Trophoblast cell (in vitro differentiated cells and primary cell): ENCODE data around the gene RNF111.
"Not testable (repeated sequence)": the region's sequence is repeated elsewhere in the genome, so short reads cannot be mapped to it uniquely, and the experiment has no call there.

Experiments
- DNase-seq, 2 donors: peaks; one replicate each; pipeline ENCODE4 v3.0.0-alpha.2; 2016
- H2AFZ ChIP-seq: 2 replicates; pipeline ENCODE4 v1.6.1; 2013; ENCODE audit warnings: low read length, moderate library complexity, mild to moderate bottlenecking; ENCODE audit not compliant: insufficient read depth, poor library complexity
- H2AK5ac ChIP-seq: 2 replicates; pipeline ENCODE4 v1.6.1; 2013; ENCODE audit warnings: mild to moderate bottlenecking, low read length
- H2BK120ac ChIP-seq: 2 replicates; pipeline ENCODE4 v1.6.1; 2013; ENCODE audit warnings: low read length, mild to moderate bottlenecking, moderate library complexity; ENCODE audit not compliant: insufficient read depth, poor library complexity
- H2BK12ac ChIP-seq: 2 replicates; pipeline ENCODE4 v1.6.1; 2013; ENCODE audit warnings: mild to moderate bottlenecking, low read length, moderate library complexity
- H2BK5ac ChIP-seq: 2 replicates; pipeline ENCODE4 v1.6.1; 2013; ENCODE audit warnings: low read length, low read depth, moderate library complexity, mild to moderate bottlenecking; ENCODE audit not compliant: poor library complexity
- H3K14ac ChIP-seq: 2 replicates; pipeline ENCODE4 v1.6.1; 2013; ENCODE audit warnings: mild to moderate bottlenecking, low read length
- H3K18ac ChIP-seq: 2 replicates; pipeline ENCODE4 v1.6.1; 2013; ENCODE audit warnings: mild to moderate bottlenecking, low read length
- H3K23ac ChIP-seq: 2 replicates; pipeline ENCODE4 v1.6.1; 2013; ENCODE audit warnings: low read length
- H3K27ac ChIP-seq: 2 replicates; pipeline ENCODE4 v1.5.1; 2013; ENCODE audit warnings: low read depth, mild to moderate bottlenecking, inconsistent platforms, low read length, moderate library complexity
- H3K27me3 ChIP-seq: 2 replicates; pipeline ENCODE4 v1.6.1; 2013; ENCODE audit warnings: inconsistent platforms, mild to moderate bottlenecking, low read length, moderate library complexity; ENCODE audit not compliant: insufficient read depth
- H3K36me3 ChIP-seq, 2 experiments: 1 replicate in 1 of 2; 2 replicates in 1 of 2; pipeline ENCODE4 v1.6.1; 2013; ENCODE audit warnings: low read length in 2 of 2, mild to moderate bottlenecking in 2 of 2, moderate library complexity in 1 of 2; ENCODE audit not compliant: insufficient read depth in 2 of 2, control insufficient read depth in 1 of 2
- H3K4ac ChIP-seq: 2 replicates; pipeline ENCODE4 v1.6.1; 2013; ENCODE audit warnings: low read depth, mild to moderate bottlenecking, low read length, moderate library complexity
- H3K4me1 ChIP-seq, 2 experiments: 1 replicate in 1 of 2; 2 replicates in 1 of 2; pipeline ENCODE4 v1.6.1; 2013; ENCODE audit warnings: low read length in 2 of 2, mild to moderate bottlenecking in 2 of 2, moderate library complexity in 1 of 2; ENCODE audit not compliant: insufficient read depth in 2 of 2, control insufficient read depth in 1 of 2
- H3K4me2 ChIP-seq: 2 replicates; pipeline ENCODE4 v1.6.1; 2013; ENCODE audit warnings: inconsistent platforms, mild to moderate bottlenecking, low read length, moderate library complexity
- H3K4me3 ChIP-seq: 2 replicates; pipeline ENCODE4 v1.5.1; 2013; ENCODE audit warnings: mild to moderate bottlenecking, low read depth, low read length, inconsistent platforms
- H3K79me1 ChIP-seq: one replicate; pipeline ENCODE4 v1.6.1; 2013; ENCODE audit warnings: low read length
- H3K79me2 ChIP-seq: 2 replicates; pipeline ENCODE4 v1.6.1; 2013; ENCODE audit warnings: low read length, mild to moderate bottlenecking; ENCODE audit not compliant: control insufficient read depth, insufficient read depth, poor library complexity
- H3K9ac ChIP-seq: 2 replicates; pipeline ENCODE4 v1.6.1; 2013; ENCODE audit warnings: mild to moderate bottlenecking, low read length
- H3K9me3 ChIP-seq: 2 replicates; pipeline ENCODE4 v1.6.1; 2013; ENCODE audit warnings: low read depth, mild to moderate bottlenecking, control low read depth, inconsistent platforms, low read length; ENCODE audit not compliant: insufficient read depth
- H4K12ac ChIP-seq: 2 replicates; pipeline ENCODE4 v1.6.1; 2013; ENCODE audit warnings: low read depth, mild to moderate bottlenecking, low read length, moderate library complexity
- H4K8ac ChIP-seq: 2 replicates; pipeline ENCODE4 v1.6.1; 2013; ENCODE audit warnings: low read depth, mild to moderate bottlenecking, low read length, moderate library complexity
- H4K91ac ChIP-seq: one replicate; pipeline ENCODE4 v1.6.1; 2013; ENCODE audit warnings: low read depth, mild to moderate bottlenecking, low read length, moderate library complexity
- WGBS: extraction: QIAGEN DNeasy Blood & Tissue Kit; methylation state at CpG from one replicate; pipeline ENCODE4 v1.1.7; 2013; ENCODE audit warnings: missing lambda C conversion rate; ENCODE audit not compliant: insufficient read length, insufficient coverage; ENCODE audit errors: extremely low coverage; 5-methylcytosine and 5-hydroxymethylcytosine counted together

RNF111 gene

GRCh38 chr15:59000251-59000650, 12.8 kb downstream of the RNF111 start:
- H3K14ac ChIP-seq, H3K79me2 ChIP-seq, H4K12ac ChIP-seq, H3K79me1 ChIP-seq, H3K4me2 ChIP-seq, H2AK5ac ChIP-seq, H2BK12ac ChIP-seq, H3K9me3 ChIP-seq, H3K4me1 ChIP-seq, H3K27me3 ChIP-seq, H3K36me3 ChIP-seq, H3K18ac ChIP-seq, H3K27ac ChIP-seq, H3K4me3 ChIP-seq, H2BK120ac ChIP-seq, H4K8ac ChIP-seq, H3K9ac ChIP-seq, H4K91ac ChIP-seq, DNase-seq, H2BK5ac ChIP-seq, H3K23ac ChIP-seq, H2AFZ ChIP-seq: not testable (repeated sequence)
- no CpG with 5 or more reads among the region's 10 CpGs for WGBS
- peak overlapping the region; percentile 21 for H3K4ac ChIP-seq

GRCh38 chr15:59001946-59002345, 14.5 kb downstream of the RNF111 start:
- Histone ChIP-seq H2AK5ac (no peak overlapping the region), H3K23ac (no peak overlapping the region), H4K8ac (no peak overlapping the region), H3K4me1 (no peaks in the 10 kb centered on the region), H4K91ac (no peak overlapping the region), H3K79me2 (peaks cover 4% of the 10 kb centered on the region), H2BK120ac (no peak overlapping the region), H3K79me1 (no peaks in the 10 kb centered on the region), H2BK5ac (no peak overlapping the region), H3K4me2 (no peak overlapping the region), H3K9ac (no peak overlapping the region), H3K4ac (no peak overlapping the region), H2BK12ac (no peak overlapping the region), H3K9me3 (no peaks in the 10 kb centered on the region), H4K12ac (no peak overlapping the region), H3K4me3 (no peak overlapping the region), H3K18ac (no peak overlapping the region), H3K27me3 (no peaks in the 10 kb centered on the region), H2AFZ (no peak overlapping the region), H3K36me3 (peaks cover 2 to 10% of the 10 kb centered on the region in 2 experiments), H3K27ac (no peak overlapping the region), H3K14ac (no peak overlapping the region)
- no peak for DNase-seq
- no CpG with 5 or more reads among the region's 5 CpGs for WGBS

- H3K4me2 ChIP-seq: no peak overlapping the region
- H3K9me3 ChIP-seq: no peaks in the 10 kb centered on the region
- no peak overlapping the region for H3K23ac ChIP-seq
- H4K12ac ChIP-seq: no peak overlapping the region
- H2BK5ac ChIP-seq: no peak overlapping the region
- H4K91ac ChIP-seq: no peak overlapping the region
- no peaks in the 10 kb centered on the region for H3K79me1 ChIP-seq
- no peaks in the 10 kb centered on the region for H3K27me3 ChIP-seq
- H2AK5ac ChIP-seq: no peak overlapping the region
- peak in 1 of 2 donors; percentile 20 for DNase-seq
- H3K27ac ChIP-seq: no peak overlapping the region
- H3K4ac ChIP-seq: no peak overlapping the region
- H4K8ac ChIP-seq: no peak overlapping the region
- H3K9ac ChIP-seq: no peak overlapping the region
- no peak overlapping the region for H3K14ac ChIP-seq
- no peak overlapping the region for H3K4me3 ChIP-seq
- peaks cover 4% of the 10 kb centered on the region for H3K79me2 ChIP-seq
- H2BK120ac ChIP-seq: no peak overlapping the region
- H3K4me1 ChIP-seq: no peaks in the 10 kb centered on the region
- H3K36me3 ChIP-seq: peaks cover 2 to 10% of the 10 kb centered on the region in 2 experiments
- no peak overlapping the region for H2BK12ac ChIP-seq
- WGBS: no CpG with 5 or more reads among the region's 2 CpGs
- no peak overlapping the region for H2AFZ ChIP-seq
- H3K18ac ChIP-seq: no peak overlapping the region
Observed at GRCh38 chr15:59002418-59002859, 15.0 kb downstream of the RNF111 start.

GRCh38 chr15:59005579-59005978, 18.1 kb downstream of the RNF111 start:
- H4K91ac ChIP-seq: no peak overlapping the region
- no peaks in the 10 kb centered on the region for H3K79me1 ChIP-seq
- H3K4me2 ChIP-seq: no peak overlapping the region
- no peak overlapping the region for H4K12ac ChIP-seq
- no peak for DNase-seq
- no peak overlapping the region for H3K18ac ChIP-seq
- H3K4me1 ChIP-seq: peaks cover 0 to 3% of the 10 kb centered on the region in 2 experiments
- no peak overlapping the region for H3K4me3 ChIP-seq
- no peak overlapping the region for H3K9ac ChIP-seq
- no peaks in the 10 kb centered on the region for H3K9me3 ChIP-seq
- no peak overlapping the region for H2BK120ac ChIP-seq
- no peak overlapping the region for H3K4ac ChIP-seq
- H3K27ac ChIP-seq: no peak overlapping the region
- H2AFZ ChIP-seq: no peak overlapping the region
- H3K14ac ChIP-seq: no peak overlapping the region
- H2BK12ac ChIP-seq: no peak overlapping the region
- WGBS: 100% methylated on average over 2 of the region's 5 CpGs
- no peak overlapping the region for H4K8ac ChIP-seq
- no peaks in the 10 kb centered on the region for H3K27me3 ChIP-seq
- H2BK5ac ChIP-seq: no peak overlapping the region
- no peak overlapping the region for H3K23ac ChIP-seq
- peaks cover 2 to 11% of the 10 kb centered on the region in 2 experiments for H3K36me3 ChIP-seq
- no peak overlapping the region for H2AK5ac ChIP-seq
- peaks cover 1% of the 10 kb centered on the region for H3K79me2 ChIP-seq
